ENCODE data around the gene SCG5. TPM values are rescaled to one million over a fixed set of nuclear protein-coding genes. Genes with fewer than 3 reads are reported as not detected.
"Not testable (repeated sequence)": the region's sequence is repeated elsewhere in the genome, so short reads cannot be mapped to it uniquely, and the experiment has no call there.

Gene SCG5
- total RNA-seq (2014; rRNA removed; shearing (Covaris generic)): 67.9 and 75.2 TPM in 2 replicates

GRCh38 chr15:32641517-32642059, at the start of gene SCG5:
SCG5 (plus strand) TSS chr15:32641710; CDS start chr15:32643593, 1,883 bp downstream.
- DNase-seq (ENCODE audit: low read depth): peak; percentile 68

GRCh38 chr15:32593151-32593550, 48.4 kb upstream of the SCG5 start, which contains the start of gene GOLGA8N:
GOLGA8N (plus strand) TSS chr15:32593456.
- not testable (repeated sequence) for DNase-seq (ENCODE audit: low read depth)

GRCh38 chr15:32609518-32609917, 32.0 kb upstream of the SCG5 start:
- DNase-seq (ENCODE audit: low read depth): not testable (repeated sequence)

GRCh38 chr15:32610719-32611118, 30.8 kb upstream of the SCG5 start:
- peak; percentile 53 for DNase-seq (ENCODE audit: low read depth)

GRCh38 chr15:32614712-32615050, 26.8 kb upstream of the SCG5 start:
- not testable (repeated sequence) for DNase-seq (ENCODE audit: low read depth)

GRCh38 chr15:32615051-32615870, 26.2 kb upstream of the SCG5 start, which contains the start of gene ARHGAP11A:
ARHGAP11A (plus strand) TSS chr15:32615504; CDS start chr15:32616212, 708 bp downstream.
- DNase-seq (ENCODE audit: low read depth): peak; percentile 76

GRCh38 chr15:32615871-32616426, 25.6 kb upstream of the SCG5 start:
- peak; percentile 34 for DNase-seq (ENCODE audit: low read depth)

GRCh38 chr15:32636410-32636809, 5.1 kb upstream of the SCG5 start:
- DNase-seq (ENCODE audit: low read depth): no peak

GRCh38 chr15:32636908-32637567, 4.5 kb upstream of the SCG5 start:
- DNase-seq (ENCODE audit: low read depth): no peak

- no peak for DNase-seq (ENCODE audit: low read depth)
These were observed 3.8 kb upstream of the SCG5 start for GRCh38 chr15:32637704-32638103.

- DNase-seq (ENCODE audit: low read depth): no peak
These were observed 1.3 kb downstream of the SCG5 start for GRCh38 chr15:32642667-32643435.

- DNase-seq (ENCODE audit: low read depth): no peak
These were observed 2.5 kb downstream of the SCG5 start for GRCh38 chr15:32643907-32644445.

- no peak for DNase-seq (ENCODE audit: low read depth)
These were observed 4.8 kb downstream of the SCG5 start for GRCh38 chr15:32646291-32646690.

- DNase-seq (ENCODE audit: low read depth): peak; percentile 38
These were observed 7.8 kb downstream of the SCG5 start for GRCh38 chr15:32649342-32649741.

GRCh38 chr15:32651229-32651837, 9.8 kb downstream of the SCG5 start:
- peak; percentile 75 for DNase-seq (ENCODE audit: low read depth)

- DNase-seq (ENCODE audit: low read depth): no peak
These were observed 10.7 kb downstream of the SCG5 start for GRCh38 chr15:32652178-32652577.

GRCh38 chr15:32656091-32656490, 14.6 kb downstream of the SCG5 start:
- DNase-seq (ENCODE audit: low read depth): peak; percentile 63

GRCh38 chr15:32656496-32656895, 15.0 kb downstream of the SCG5 start:
- DNase-seq (ENCODE audit: low read depth): no peak

- DNase-seq (ENCODE audit: low read depth): peak; percentile 48
These were observed 15.8 kb downstream of the SCG5 start for GRCh38 chr15:32657198-32657883.

GRCh38 chr15:32657941-32658340, 16.4 kb downstream of the SCG5 start:
- DNase-seq (ENCODE audit: low read depth): no peak
